GM19238 (cell line): ENCODE results near the gene VWA8.
A peak's percentile ranks its signal among the peaks of the same experiment; 100 is the strongest.
"Not testable (repeated sequence)": the region's sequence is repeated elsewhere in the genome, so short reads cannot be mapped to it uniquely, and the experiment has no call there.

Experiments
- DNase-seq: peaks from one replicate; pipeline ENCODE4 v3.0.0; 2011; ENCODE audit warnings: low spot score; ENCODE audit not compliant: insufficient read length

VWA8 gene

DNA sequence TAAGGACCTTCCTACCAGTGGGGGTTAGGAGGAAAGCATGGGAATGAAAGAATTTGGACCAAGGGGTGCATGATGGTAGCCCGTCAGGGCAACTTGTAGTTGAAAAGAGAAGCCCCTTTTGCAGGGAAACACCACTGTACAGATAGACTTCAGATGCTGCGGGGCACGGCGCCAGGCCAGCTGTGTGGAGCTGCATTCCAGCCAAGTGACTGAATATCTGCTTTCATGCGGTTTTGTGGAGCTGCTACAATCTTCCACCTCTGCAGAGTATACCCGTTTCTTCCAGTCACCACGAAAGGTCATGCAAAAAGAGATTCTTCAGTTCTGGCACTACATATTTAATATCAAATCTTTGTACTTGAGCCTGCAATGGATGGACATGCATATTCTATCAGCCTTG is 398.8 kb downstream of the VWA8 start:
- no peak for DNase-seq

DNA sequence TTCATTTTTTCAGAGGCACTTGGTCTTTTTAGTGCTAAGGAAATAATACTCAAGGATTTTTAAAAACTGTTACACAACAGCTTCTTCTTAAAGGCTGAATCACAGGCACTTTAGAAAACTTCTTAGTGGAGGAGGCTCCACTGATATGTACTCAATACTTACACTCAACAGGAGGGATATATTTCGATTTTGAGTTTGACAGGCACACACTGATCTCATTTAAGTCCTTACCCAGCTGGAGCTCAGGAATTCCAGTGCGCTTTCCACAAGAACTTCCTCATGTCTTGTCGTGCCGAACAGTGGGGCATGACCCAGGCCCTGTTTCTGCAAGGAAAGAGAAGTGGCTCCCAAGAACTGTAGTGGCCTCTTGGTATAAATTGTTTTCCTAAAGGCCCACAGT is 399.7 kb downstream of the VWA8 start:
- DNase-seq = no peak

DNA sequence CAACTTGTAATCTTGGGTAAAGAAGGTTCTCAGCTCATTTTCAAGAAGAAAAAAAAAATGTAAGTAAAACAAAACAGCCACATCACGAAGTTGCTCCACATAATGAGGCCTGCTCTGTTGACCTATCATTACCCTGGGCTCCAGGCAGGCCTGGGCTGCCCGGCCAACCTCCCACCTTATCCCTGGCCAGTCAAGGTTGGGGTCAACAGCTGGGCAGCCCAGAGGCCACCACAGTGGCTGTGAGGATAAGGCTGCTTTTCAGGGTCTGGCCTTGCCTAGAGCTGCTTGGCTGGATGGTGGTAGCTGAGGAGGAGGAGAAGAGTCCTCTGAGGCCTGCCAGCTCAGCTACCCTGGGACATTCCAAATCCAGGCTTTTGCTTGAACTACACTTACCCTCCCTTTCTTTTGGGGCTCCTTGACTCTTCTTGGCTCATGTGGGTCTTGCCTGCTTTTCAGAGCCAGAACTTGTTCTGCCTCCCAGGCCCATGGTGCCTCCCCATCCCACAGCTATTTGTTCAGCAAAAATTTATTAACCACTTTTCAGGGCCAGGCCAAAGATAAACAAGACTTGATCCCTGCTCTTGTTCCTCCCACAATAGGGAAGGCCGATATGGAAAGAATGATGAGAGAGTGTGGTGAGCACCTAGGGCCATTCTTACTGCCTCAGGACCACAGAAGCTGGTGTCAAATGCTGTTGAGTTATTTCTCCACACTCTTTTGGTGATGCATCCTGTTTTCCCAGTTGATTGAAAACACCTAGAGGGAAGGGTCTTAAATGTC is 401.9 kb downstream of the VWA8 start:
- DNase-seq = no peak

- DNase-seq = no peak
These were observed 403.2 kb downstream of the VWA8 start for GRCh38 chr13:41557719-41558118.

- DNase-seq = peak; percentile 53
These were observed 406.1 kb downstream of the VWA8 start for GRCh38 chr13:41554626-41555386.

DNA sequence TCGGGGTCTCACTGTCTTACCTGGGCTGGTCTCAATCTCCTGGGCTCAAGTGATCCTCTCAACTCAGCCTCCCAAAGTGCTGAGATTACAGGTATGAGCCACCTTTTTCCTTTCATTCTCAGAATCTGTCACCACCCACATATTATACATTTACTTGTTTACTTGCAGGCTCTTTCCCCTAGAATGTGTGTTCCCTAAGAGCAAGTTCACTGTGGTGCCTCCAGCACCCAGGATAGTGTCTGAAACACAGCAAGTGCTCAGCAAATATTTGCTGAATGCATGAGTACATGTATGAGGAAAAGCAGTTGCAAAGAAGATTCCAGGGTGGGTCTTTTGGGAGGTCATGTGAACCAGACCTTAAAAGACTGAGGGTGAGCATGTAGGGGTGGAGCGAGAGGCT is 406.7 kb downstream of the VWA8 start:
- DNase-seq = no peak

GRCh38 chr13:41552031-41552430 is 408.9 kb downstream of the VWA8 start:
- DNase-seq = no peak

DNA sequence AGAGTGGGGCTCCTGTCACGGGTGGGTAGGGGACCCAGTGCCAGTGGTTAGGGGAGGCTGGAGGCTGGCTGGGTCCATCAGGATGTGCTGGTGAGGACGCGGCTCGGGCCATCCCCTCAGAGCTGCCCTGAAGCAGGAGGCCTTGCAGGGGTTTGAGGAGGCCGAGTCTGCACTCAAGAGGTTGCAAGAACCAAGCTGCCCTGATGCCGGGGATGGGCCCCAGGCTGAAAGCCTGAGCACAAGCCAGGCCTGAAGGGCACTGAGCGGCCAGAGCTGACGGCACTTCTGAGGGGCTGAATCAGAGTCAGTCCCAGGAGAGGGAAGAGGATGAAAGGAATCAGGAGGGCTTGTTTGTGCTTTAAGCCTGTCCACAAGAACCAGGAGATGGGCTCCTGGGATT is 410.6 kb downstream of the VWA8 start:
- DNase-seq = no peak

- DNase-seq = no peak
These were observed 411.4 kb downstream of the VWA8 start for GRCh38 chr13:41549491-41549890.

GRCh38 chr13:41548910-41549309 is 412.0 kb downstream of the VWA8 start:
- no peak for DNase-seq

DNA sequence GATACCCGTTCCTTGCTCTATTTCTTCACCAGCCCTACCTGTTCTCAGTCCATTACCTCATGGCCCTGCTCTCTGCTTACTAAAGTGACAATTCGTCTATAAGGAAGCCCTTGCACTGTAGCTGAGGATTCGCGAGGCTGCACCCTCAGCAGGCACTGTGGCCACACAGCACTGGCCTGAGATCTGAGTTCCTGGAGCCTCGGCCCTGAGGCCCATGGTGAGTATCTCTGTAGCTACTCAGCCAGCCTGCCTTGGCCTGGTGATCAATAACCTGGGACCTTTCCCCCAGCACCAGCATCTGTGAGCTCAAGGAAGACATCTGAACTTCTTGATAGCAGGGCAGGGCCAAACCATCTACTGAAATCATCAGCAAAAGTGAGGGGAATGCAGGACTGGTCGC is 412.9 kb downstream of the VWA8 start:
- DNase-seq = no peak

GRCh38 chr13:41547251-41548000 is 413.5 kb downstream of the VWA8 start:
- no peak for DNase-seq

- no peak for DNase-seq
These were observed 414.3 kb downstream of the VWA8 start for GRCh38 chr13:41546372-41547190.

DNA sequence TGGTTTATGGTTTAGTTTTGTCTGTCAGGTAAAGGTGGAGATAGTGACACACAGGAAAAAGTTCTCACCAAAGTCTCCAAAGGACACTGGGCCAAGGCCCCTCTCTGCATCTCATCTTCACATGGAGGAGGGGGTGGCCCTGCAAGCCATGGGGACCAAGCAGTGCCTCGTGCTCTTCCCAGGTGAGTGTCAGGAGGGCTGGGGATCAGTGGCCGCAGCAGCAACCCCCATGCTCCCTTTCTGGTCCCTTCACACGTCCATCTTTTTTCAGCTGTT is 415.5 kb downstream of the VWA8 start:
- DNase-seq = no peak

- DNase-seq = no peak
These were observed 417.1 kb downstream of the VWA8 start for GRCh38 chr13:41543664-41544300.

- not testable (repeated sequence) for DNase-seq
These were observed 418.1 kb downstream of the VWA8 start for GRCh38 chr13:41542799-41543198.

- no peak for DNase-seq
These were observed 418.6 kb downstream of the VWA8 start for GRCh38 chr13:41542281-41542680.

GRCh38 chr13:41541142-41541938 is 419.6 kb downstream of the VWA8 start:
- no peak for DNase-seq

DNA sequence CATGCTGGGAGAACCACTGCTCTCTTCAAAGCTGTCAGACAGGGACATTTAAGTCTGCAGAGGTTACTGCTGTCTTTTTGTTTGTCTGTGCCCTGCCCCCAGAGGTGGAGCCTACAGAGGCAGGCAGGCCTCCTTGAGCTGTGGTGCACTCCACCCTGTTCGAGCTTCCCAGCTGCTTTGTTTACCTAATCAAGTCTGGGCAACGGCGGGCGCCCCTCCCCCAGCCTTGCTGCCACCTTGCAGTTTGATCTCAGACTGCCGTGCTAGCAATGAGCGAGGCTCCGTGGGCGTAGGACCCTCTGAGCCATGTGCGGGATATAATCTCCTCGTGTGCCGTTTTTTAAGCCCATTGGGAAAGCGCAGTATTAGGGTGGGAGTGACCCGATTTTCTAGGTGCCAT is 420.7 kb downstream of the VWA8 start:
- DNase-seq = not testable (repeated sequence)
